SH-SY5Y (cell line): ENCODE measurements around the gene NTRK2.

Experiments
- GATA2 ChIP-seq: IDR thresholded peaks from 2 replicates; pipeline ENCODE4 v1.6.1; 2011; ENCODE audit warnings: mild to moderate bottlenecking, low read depth, low read length
- GATA3 ChIP-seq: IDR thresholded peaks from 2 replicates; pipeline ENCODE4 v1.6.1; 2011; ENCODE audit warnings: low read depth, mild to moderate bottlenecking, low read length, moderate library complexity

GRCh38 chr9:84828046-84828445 lies 158.5 kb downstream of the NTRK2 start:
- TF ChIP-seq GATA2 (no peak), GATA3 (no peak)
